ENCODE results near the gene TMEM131L.

DNA sequence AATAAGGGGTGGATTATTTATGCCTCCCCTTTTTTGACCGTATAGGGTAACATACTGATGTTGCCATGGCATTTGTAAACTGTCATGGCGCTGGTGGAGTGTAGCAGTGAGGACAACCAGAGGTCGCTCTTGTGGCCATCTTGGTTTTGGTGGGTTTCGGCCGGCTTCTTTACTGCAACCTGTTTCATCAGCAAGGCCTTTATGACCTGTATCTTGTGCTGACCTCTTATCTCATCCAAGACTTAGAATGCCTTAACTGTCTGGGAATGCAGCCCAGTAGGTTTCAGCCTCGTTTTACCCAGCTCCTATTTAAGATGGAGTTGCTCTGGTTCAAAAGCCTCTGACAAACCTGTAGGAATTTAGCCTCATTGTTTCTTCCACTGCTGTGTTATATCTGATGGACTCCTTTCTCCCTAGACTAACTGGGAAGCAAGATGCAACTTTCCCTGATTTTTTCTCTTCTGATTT is 71.4 kb downstream of the TMEM131L start:
- TF ChIP-seq GATA3 (IDR thresholded peaks at IDR 0.05; ENCODE audit: low read depth, low read length) (no peak), GATA2 (IDR thresholded peaks at IDR 0.05; ENCODE audit: low read depth, low read length) (no peak)
